Measurements from ENCODE around the gene MINDY3.
"Not testable (repeated sequence)": the region's sequence is repeated elsewhere in the genome, so short reads cannot be mapped to it uniquely, and the experiment has no call there.

MINDY3 gene

GRCh38 chr10:15764892-15765454 is 95.3 kb downstream of the MINDY3 start:
- no peak for DNase-seq

GRCh38 chr10:15763006-15763405 is 97.3 kb downstream of the MINDY3 start:
- no peak for DNase-seq

GRCh38 chr10:15762239-15762638 is 98.1 kb downstream of the MINDY3 start:
- not testable (repeated sequence) for DNase-seq

- not testable (repeated sequence) for DNase-seq
Observed at GRCh38 chr10:15761224-15761623, 99.1 kb downstream of the MINDY3 start.

GRCh38 chr10:15760681-15761080 is 99.6 kb downstream of the MINDY3 start:
- no peak for DNase-seq

- no peak for DNase-seq
Observed at GRCh38 chr10:15759265-15759664, 101.0 kb downstream of the MINDY3 start.

GRCh38 chr10:15758618-15759017 is 101.7 kb downstream of the MINDY3 start:
- DNase-seq, result no peak

GRCh38 chr10:15754937-15755336 is 105.4 kb downstream of the MINDY3 start:
- no peak for DNase-seq

GRCh38 chr10:15751046-15751445 is 109.3 kb downstream of the MINDY3 start:
- DNase-seq, result no peak

- no peak for DNase-seq
Observed at GRCh38 chr10:15748126-15748525, 112.2 kb downstream of the MINDY3 start.

- DNase-seq, result no peak
Observed at GRCh38 chr10:15747632-15748031, 112.7 kb downstream of the MINDY3 start.

GRCh38 chr10:15745751-15746150 is 114.6 kb downstream of the MINDY3 start:
- no peak for DNase-seq

GRCh38 chr10:15744217-15744865 is 116.0 kb downstream of the MINDY3 start:
- DNase-seq, result no peak

- DNase-seq, result no peak
Observed at GRCh38 chr10:15743443-15743842, 116.9 kb downstream of the MINDY3 start.

GRCh38 chr10:15742836-15743235 is 117.5 kb downstream of the MINDY3 start:
- DNase-seq, result no peak

GRCh38 chr10:15742102-15742501 is 118.2 kb downstream of the MINDY3 start:
- DNase-seq, result no peak

- DNase-seq, result no peak
Observed at GRCh38 chr10:15741581-15741980, 118.7 kb downstream of the MINDY3 start.

GRCh38 chr10:15740261-15740660 is 120.0 kb downstream of the MINDY3 start:
- no peak for DNase-seq

- no peak for DNase-seq
Observed at GRCh38 chr10:15739254-15739970, 120.9 kb downstream of the MINDY3 start.

GRCh38 chr10:15738270-15738925 is 121.9 kb downstream of the MINDY3 start:
- DNase-seq, result no peak

- DNase-seq, result no peak
Observed at GRCh38 chr10:15737656-15738055, 122.7 kb downstream of the MINDY3 start.

- no peak for DNase-seq
Observed at GRCh38 chr10:15735763-15736162, 124.5 kb downstream of the MINDY3 start.

GRCh38 chr10:15730341-15730740 is 130.0 kb downstream of the MINDY3 start:
- DNase-seq, result no peak

- DNase-seq, result no peak
Observed at GRCh38 chr10:15729890-15730289, 130.4 kb downstream of the MINDY3 start.

Data from activated T-cell treated with anti-CD3 and anti-CD28 coated beads for 4 hours (primary cell).